NB4 (cell line): Measurements from ENCODE around the gene AR.

Experiments used
- DNase-seq: peaks from one replicate; pipeline ENCODE4 v3.0.0; 2010; ENCODE audit warnings: low read depth
- H3K4me3 ChIP-seq: one replicate; pipeline ENCODE4 v1.5.1; 2011; ENCODE audit warnings: mild to moderate bottlenecking, low read depth, low read length, moderate library complexity
- MAX ChIP-seq: IDR thresholded peaks from 2 replicates; pipeline ENCODE4 v1.6.1; 2011; ENCODE audit warnings: low read depth, low read length
- MYC ChIP-seq: IDR thresholded peaks from 2 replicates; pipeline ENCODE4 v1.6.1; 2011; ENCODE audit warnings: low read depth, low read length
- POLR2A ChIP-seq: IDR thresholded peaks from 2 replicates; pipeline ENCODE4 v1.6.1; 2011; ENCODE audit warnings: mild to moderate bottlenecking; ENCODE audit not compliant: insufficient read length; ENCODE audit errors: extremely low read depth
- TF ChIP-seq, protein P1 (sequence below): IDR thresholded peaks from one replicate; pipeline ENCODE4 v1.5.1; 2012; ENCODE audit warnings: low read depth, low read length

Gene AR

GRCh38 chrX:67585401-67585800, 41.6 kb downstream of the AR start:
- no peak overlapping the region for H3K4me3 ChIP-seq
- DNase-seq: no peak
- TF ChIP-seq POLR2A (no peak), MYC (no peak), MAX (no peak)
- TF ChIP-seq, protein P1, sequence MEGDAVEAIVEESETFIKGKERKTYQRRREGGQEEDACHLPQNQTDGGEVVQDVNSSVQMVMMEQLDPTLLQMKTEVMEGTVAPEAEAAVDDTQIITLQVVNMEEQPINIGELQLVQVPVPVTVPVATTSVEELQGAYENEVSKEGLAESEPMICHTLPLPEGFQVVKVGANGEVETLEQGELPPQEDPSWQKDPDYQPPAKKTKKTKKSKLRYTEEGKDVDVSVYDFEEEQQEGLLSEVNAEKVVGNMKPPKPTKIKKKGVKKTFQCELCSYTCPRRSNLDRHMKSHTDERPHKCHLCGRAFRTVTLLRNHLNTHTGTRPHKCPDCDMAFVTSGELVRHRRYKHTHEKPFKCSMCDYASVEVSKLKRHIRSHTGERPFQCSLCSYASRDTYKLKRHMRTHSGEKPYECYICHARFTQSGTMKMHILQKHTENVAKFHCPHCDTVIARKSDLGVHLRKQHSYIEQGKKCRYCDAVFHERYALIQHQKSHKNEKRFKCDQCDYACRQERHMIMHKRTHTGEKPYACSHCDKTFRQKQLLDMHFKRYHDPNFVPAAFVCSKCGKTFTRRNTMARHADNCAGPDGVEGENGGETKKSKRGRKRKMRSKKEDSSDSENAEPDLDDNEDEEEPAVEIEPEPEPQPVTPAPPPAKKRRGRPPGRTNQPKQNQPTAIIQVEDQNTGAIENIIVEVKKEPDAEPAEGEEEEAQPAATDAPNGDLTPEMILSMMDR: no peak

- TF ChIP-seq MAX: no peak
- no peak for TF ChIP-seq POLR2A
- no peak for TF ChIP-seq MYC
- TF ChIP-seq, protein P1: no peak
- no peak for DNase-seq
- H3K4me3 ChIP-seq: no peak overlapping the region
Measured at GRCh38 chrX:67587946-67588624, 44.3 kb downstream of the AR start.

DNA sequence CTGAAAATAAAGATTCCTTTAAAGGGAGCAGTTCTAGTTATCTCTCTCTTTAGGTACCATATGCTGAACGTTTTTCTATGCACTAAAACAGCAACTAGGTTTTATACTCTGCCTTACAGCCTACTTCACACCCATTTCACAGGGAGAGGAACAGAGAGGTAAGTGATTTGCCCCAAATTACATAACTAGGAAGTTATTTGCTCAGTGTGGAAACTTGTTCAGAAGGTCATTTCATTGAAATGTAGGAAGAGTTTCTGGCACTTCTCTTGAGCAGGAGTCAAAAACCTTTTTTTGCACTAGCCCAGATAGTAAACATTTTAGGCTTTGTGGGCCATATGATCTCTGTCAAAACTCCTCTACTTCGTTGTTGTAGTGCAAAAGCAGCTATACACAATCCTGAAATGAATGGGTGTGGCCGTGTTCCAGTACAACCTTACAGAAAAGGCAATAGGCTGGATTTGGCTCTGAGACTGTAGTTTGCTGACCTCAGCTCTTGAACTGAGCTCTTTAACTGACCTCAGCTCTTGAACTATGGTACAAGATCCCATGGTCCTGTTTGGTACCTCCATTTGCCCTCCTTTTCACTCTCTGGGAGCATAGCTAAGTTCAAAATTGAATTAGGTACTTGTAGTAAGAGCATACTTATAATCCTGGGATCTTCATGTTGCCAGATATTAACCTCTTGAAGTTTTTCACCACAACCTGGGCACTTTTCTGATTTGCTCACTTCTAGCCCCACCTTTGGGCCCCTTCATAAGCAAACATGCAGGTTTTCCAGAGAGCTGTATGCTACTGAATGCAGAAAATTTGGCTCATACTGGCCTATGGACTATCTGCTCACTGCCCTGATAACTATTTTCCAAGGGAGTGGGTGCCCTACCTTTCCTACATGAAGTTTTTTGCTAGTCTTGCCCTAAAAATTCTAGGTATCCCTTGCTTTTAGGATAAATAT, 53.3 kb downstream of the AR start:
- no peak for DNase-seq
- no peak overlapping the region for H3K4me3 ChIP-seq
- TF ChIP-seq MAX (no peak), MYC (no peak), POLR2A (no peak)
- TF ChIP-seq, protein P1: no peak

GRCh38 chrX:67599532-67599931, 55.7 kb downstream of the AR start:
- no peak for DNase-seq
- no peak overlapping the region for H3K4me3 ChIP-seq
- no peak for TF ChIP-seq MYC
- TF ChIP-seq, protein P1: no peak
- TF ChIP-seq POLR2A: no peak
- TF ChIP-seq MAX: no peak

DNA sequence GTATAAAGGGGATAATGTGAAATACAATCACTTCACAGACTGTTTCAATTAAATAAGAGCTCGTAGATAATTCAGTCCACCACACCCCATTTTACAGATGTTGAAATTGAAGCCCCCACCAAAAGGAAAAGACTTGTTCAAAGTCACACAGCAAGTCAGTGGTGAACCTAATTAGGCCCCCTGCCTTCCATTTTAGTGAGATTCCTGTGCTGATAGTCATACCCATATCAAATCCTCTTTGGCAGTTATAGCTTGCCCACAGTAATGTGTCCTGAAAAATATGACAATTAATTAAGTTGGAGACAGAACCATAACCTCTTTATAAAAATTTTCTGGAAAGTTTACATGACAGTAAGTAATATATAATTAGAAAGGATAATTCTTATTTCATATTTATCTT, 58.0 kb downstream of the AR start:
- DNase-seq: no peak
- no peak for TF ChIP-seq MAX
- TF ChIP-seq POLR2A: no peak
- TF ChIP-seq, protein P1: no peak
- H3K4me3 ChIP-seq: no peak overlapping the region
